ENCODE data around the gene ATRAID. TPM values are rescaled to one million over a fixed set of nuclear protein-coding genes. Genes with fewer than 3 reads are reported as not detected.

ATRAID gene, protein sequence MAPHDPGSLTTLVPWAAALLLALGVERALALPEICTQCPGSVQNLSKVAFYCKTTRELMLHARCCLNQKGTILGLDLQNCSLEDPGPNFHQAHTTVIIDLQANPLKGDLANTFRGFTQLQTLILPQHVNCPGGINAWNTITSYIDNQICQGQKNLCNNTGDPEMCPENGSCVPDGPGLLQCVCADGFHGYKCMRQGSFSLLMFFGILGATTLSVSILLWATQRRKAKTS
- 58.8 TPM for total RNA-seq (ENCODE audit: unreplicated experiment)
- long read RNA-seq, transcript ATRAID-201 (7 exons, 1,240 nt): major isoform, 49 of 72 reads
- long read RNA-seq, transcript ATRAID-202 (7 exons, 1,059 nt): minor isoform, 17 of 72 reads
- long read RNA-seq, partial matches to known transcripts: 1 of 72 reads
- long read RNA-seq, other reads (novel, unspliced or antisense): 4 of 72 reads

DNA sequence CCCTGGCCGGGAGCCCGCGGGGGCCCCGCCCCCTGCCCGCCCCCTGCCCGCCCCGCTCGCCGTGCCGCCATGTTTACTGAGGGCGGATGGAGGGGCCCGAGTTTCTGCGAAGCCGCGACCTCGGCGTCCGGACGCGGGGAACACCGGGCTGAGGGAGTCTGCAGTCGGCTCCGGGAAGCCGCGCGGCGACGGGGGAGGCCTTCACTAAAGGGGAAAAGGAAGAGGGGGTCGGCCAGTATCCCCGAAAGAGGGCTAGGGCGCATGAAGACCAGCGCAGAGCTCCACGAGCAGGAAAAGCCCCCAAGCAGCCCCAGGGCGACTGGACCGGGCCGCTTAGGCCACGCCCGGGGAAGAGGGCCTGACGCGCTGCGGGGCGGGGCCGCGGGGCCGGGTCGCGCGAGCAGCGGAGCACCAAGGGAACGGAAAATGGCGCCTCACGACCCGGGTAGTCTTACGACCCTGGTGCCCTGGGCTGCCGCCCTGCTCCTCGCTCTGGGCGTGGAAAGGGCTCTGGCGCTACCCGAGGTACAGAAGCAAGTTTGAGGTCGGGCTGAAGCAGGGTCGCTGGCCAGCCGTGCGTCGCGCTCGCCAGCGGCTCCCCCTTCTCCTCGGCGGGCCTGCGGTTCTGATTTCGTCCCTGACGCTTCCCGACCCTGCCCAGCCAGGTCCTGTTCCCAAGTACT lies at the start of gene ATRAID, which contains the start of gene SLC5A6:
Gene ATRAID, plus strand, starts transcription at position 99 of the 683 bp plus-strand sequence. Its CDS starts 328 bp downstream, at position 427.
Gene SLC5A6, minus strand, starts transcription at position 326 of the 683 bp plus-strand sequence. CDS start 4,618 bp downstream, outside the sequence.
- H3K4me1 Mint-ChIP-seq (ENCODE audit: low read depth, unreplicated experiment): no peaks in the 10 kb centered on the region
- peak within 1 kb of the TSS; percentile 96 for H3K4me3 Mint-ChIP-seq (ENCODE audit: unreplicated experiment)
- H3K27me3 Mint-ChIP-seq (ENCODE audit: unreplicated experiment): peaks cover 2% of the 10 kb centered on the region
- H3K36me3 Mint-ChIP-seq (ENCODE audit: unreplicated experiment): no peaks in the 10 kb centered on the region
- TF ChIP-seq, protein P1, sequence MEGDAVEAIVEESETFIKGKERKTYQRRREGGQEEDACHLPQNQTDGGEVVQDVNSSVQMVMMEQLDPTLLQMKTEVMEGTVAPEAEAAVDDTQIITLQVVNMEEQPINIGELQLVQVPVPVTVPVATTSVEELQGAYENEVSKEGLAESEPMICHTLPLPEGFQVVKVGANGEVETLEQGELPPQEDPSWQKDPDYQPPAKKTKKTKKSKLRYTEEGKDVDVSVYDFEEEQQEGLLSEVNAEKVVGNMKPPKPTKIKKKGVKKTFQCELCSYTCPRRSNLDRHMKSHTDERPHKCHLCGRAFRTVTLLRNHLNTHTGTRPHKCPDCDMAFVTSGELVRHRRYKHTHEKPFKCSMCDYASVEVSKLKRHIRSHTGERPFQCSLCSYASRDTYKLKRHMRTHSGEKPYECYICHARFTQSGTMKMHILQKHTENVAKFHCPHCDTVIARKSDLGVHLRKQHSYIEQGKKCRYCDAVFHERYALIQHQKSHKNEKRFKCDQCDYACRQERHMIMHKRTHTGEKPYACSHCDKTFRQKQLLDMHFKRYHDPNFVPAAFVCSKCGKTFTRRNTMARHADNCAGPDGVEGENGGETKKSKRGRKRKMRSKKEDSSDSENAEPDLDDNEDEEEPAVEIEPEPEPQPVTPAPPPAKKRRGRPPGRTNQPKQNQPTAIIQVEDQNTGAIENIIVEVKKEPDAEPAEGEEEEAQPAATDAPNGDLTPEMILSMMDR (IDR thresholded peaks at IDR 0.05; ENCODE audit: partially characterized antibody, unreplicated experiment): no peak
- peak within 1 kb of the TSS; percentile 97 for H3K27ac Mint-ChIP-seq (ENCODE audit: unreplicated experiment)
- peaks cover 2% of the 10 kb centered on the region for H3K9me3 Mint-ChIP-seq (ENCODE audit: unreplicated experiment)
- peak; percentile 90 for DNase-seq

GRCh38 chr2:27162151-27163121 lies 49.4 kb upstream of the ATRAID start:
- DNase-seq: no peak
- no peaks in the 10 kb centered on the region for H3K4me1 Mint-ChIP-seq (ENCODE audit: low read depth, unreplicated experiment)
- H3K27ac Mint-ChIP-seq (ENCODE audit: unreplicated experiment): no peak overlapping the region
- H3K4me3 Mint-ChIP-seq (ENCODE audit: unreplicated experiment): no peak overlapping the region
- TF ChIP-seq, protein P1 (IDR thresholded peaks at IDR 0.05; ENCODE audit: partially characterized antibody, unreplicated experiment): no peak
- H3K36me3 Mint-ChIP-seq (ENCODE audit: unreplicated experiment): no peaks in the 10 kb centered on the region
- H3K27me3 Mint-ChIP-seq (ENCODE audit: unreplicated experiment): peaks cover 6% of the 10 kb centered on the region
- H3K9me3 Mint-ChIP-seq (ENCODE audit: unreplicated experiment): no peaks in the 10 kb centered on the region

DNA sequence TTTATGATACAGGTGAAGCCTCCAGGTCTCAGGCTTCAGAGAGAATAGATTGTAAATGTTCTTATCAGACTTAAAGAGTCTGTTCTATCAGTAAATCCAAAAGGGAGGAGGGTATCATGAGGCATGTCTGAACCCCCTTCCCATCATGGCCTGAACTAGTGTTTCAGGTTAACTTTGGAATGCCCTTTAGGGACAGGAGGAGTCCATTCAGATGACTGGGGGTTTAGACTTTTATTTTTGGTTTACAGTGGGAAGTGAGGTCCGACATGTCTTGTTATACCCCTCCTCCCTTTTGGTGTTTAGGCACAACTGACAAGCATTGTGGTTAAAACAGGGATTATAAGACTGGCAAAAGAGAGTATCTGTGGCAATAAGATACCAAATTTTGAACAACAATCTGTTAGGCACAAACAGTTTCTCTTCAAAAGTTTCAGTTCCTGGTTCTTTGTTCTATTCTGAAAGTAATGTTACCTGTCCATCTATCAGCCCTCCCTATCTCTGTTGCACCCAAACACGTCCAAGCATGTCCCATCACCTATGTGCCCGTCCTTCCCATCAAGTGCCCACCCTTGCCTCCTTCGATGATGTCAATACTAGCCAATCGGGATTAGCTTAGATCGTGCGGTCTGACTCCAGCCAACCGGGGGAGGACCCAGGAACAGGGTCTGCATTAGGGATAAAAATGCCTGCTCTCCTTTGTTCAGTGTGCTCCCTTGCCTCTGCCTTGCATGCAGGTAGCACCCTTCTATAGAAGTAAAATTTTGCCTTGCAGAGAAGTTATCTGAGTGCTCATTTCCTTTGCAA lies 46.7 kb upstream of the ATRAID start:
- DNase-seq: no peak
- Mint-ChIP-seq H3K9me3 (ENCODE audit: unreplicated experiment) (no peaks in the 10 kb centered on the region), H3K4me3 (ENCODE audit: unreplicated experiment) (no peak overlapping the region), H3K36me3 (ENCODE audit: unreplicated experiment) (no peaks in the 10 kb centered on the region), H3K27ac (ENCODE audit: unreplicated experiment) (no peak overlapping the region), H3K4me1 (ENCODE audit: low read depth, unreplicated experiment) (no peaks in the 10 kb centered on the region), H3K27me3 (ENCODE audit: unreplicated experiment) (no peaks in the 10 kb centered on the region)
- TF ChIP-seq, protein P1 (IDR thresholded peaks at IDR 0.05; ENCODE audit: partially characterized antibody, unreplicated experiment): no peak

- no peaks in the 10 kb centered on the region for H3K36me3 Mint-ChIP-seq (ENCODE audit: unreplicated experiment)
- H3K27me3 Mint-ChIP-seq (ENCODE audit: unreplicated experiment): peaks cover 2% of the 10 kb centered on the region
- TF ChIP-seq, protein P1 (IDR thresholded peaks at IDR 0.05; ENCODE audit: partially characterized antibody, unreplicated experiment): no peak
- H3K4me1 Mint-ChIP-seq (ENCODE audit: low read depth, unreplicated experiment): no peaks in the 10 kb centered on the region
- H3K9me3 Mint-ChIP-seq (ENCODE audit: unreplicated experiment): no peaks in the 10 kb centered on the region
- no peak overlapping the region for H3K27ac Mint-ChIP-seq (ENCODE audit: unreplicated experiment)
- no peak for DNase-seq
- H3K4me3 Mint-ChIP-seq (ENCODE audit: unreplicated experiment): no peak overlapping the region
These were observed 41.1 kb upstream of the ATRAID start for GRCh38 chr2:27170581-27171337.
